HL-60/S4 treated with retinoic acid at 250 ng/mL for 4 days and 3 days (cell line): ENCODE data around the gene STEAP1B.

Experiments used
- in situ Hi-C: fragments of 300-500 bp; cut with MboI; formaldehyde crosslinking; loops from 2 replicates; pipeline ENCODE4 v1.7.0; 2022; ENCODE audit warnings: low sequenced_read_pairs

STEAP1B gene

GRCh38 chr7:22377703-22378102, 122.3 kb downstream of the STEAP1B start:
- in situ Hi-C loops, result no loop called here

DNA sequence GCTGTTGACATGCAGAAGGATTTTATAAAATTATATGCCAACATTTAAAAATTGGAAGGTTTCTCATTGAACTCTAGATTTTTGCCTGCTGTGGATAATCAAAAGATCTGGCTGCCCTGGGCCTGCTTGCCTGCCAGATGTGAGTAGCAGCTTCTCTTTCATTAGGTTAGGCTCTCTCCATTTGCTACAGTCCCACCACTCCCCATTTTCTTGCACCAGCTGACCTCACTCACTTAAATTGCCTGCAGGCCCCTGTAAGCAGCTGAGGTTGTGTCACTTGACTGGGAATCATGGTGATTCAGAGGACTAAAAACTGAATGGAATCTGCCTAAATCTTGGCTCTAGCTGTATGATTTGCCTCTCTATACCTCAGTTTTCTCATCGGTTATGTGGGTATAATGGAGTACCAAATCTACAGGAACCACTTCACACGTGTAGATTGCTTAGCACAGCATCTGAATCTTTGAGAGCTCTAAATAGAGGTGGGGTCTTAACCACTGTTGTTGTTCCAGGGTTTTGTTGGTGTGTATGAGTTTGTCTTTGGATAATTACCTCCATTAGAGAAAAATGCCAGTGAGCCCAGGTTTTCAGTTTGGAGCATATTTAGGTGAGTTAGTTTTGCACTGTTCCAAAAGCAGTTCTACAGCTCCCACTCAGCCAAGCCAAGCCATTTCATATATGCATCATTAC, 124.5 kb downstream of the STEAP1B start:
- in situ Hi-C loops, result no loop called here

DNA sequence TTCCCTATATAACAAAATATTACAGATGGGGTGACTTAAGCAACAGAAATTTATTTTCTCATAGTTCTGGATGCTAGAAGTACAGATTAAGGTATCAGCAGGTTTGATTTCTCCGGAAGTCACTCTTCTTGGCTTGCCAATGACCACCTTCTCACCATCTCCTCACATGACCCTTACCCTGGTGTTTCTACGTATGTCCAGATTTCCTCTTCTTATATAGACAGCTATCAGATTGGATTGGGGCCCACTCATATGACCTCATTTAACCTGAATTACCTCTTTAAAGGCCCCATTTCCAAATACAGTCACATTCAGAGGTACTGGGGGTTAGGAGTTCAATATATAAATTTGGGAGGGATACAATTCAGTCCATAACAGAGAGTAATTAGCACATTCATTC, 126.1 kb downstream of the STEAP1B start:
- in situ Hi-C loops, result no loop called here

DNA sequence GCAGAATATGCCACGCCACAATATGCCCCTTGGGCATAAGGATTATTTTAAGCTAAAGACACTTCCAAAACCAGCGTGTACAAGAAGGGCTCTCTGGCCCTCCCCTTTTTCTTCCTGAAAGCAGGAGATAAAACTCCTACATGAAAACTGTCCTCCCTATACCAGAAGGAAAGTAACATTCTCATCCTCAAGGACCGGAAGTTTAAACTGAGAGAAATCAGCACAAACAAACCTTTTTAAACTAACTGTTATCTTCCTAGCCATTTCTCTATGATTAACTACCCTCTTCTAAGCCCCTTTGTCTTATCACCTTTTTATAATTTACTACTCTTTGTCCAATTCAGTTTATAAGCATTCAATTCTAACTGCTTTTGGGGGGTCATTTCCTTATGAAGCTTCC, 126.6 kb downstream of the STEAP1B start:
- in situ Hi-C loops, result no loop called here

DNA sequence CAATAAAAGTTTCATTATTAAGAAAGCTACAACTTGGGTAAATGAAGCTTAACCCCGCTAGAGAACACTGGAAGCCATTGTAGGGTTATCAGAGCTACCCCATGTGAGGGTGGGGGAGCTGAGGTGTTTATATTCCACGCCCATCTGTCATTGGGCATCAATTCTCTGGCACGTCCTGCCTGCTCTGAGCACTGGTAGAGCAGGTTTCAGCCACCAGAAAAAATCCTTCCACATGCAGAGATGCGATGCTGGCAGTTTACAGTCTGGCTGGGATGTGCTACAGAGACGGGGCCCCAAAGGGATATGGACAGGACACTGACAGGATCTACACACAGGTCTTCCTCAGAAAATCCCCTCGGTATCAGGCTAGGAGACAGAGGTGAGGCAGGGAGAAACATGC, 127.1 kb downstream of the STEAP1B start:
- in situ Hi-C loops, result no loop called here

DNA sequence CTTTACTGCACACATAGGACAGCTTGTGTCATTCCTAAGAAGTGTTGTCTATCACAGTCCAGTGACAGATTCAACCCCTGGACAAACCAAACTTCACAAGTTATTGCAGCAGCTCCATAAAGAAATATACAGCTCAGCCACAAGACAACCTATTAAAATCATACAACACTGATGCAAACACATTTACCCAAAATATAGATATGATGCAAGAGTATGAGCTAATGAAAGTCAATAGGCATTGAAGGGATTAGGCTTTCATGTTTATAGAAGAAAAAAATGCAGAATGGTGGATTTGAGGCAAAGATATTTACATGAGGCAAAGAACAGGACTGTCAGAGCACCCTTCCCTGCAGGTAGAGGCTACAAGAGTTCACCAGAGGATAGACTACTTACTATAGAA, 128.1 kb downstream of the STEAP1B start:
- in situ Hi-C loops, result no loop called here
